Hindlimb muscle (tissue), 1 donor: ENCODE results near the gene RTRAF. TPM values are rescaled to one million over a fixed set of nuclear protein-coding genes. Genes with fewer than 3 reads are reported as not detected.
A peak's percentile ranks its signal among the peaks of the same experiment; 100 is the strongest.

Source experiments
- DNase-seq: peaks from one replicate; pipeline ENCODE4 v3.0.0-alpha.2; 2013
- polyA plus RNA-seq: library from polyadenylated mRNA; unstranded; fragments of 120-200 nt; gene quantifications from one replicate; pipeline ENCODE4 v1.2.1, GENCODE V29; 2013; ENCODE audit not compliant: insufficient read length

RTRAF gene
- polyA plus RNA-seq, 1 donor: 210 TPM

GRCh38 chr14:52021957-52022600, 32.7 kb downstream of the RTRAF start:
- DNase-seq: no peak

DNA sequence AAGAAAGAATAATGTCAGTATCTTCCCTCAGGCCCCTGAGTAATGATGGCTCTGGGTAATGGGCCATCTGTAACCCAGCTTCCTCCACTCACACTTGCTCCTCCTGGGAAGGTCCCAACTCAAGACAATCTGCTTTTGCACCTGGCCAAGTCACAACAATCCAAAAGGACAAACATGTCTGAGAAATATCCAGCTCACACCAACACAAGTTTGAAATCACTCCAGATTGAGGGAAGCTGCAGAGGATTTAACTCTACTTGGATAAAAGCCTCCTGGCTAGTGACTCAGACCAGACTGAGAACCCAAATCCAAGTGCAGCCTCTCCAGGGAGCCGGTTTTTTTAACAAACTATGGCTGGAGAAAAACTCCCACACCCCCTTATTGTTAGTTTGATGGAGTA, 34.2 kb downstream of the RTRAF start:
- DNase-seq: peak; percentile 69

DNA sequence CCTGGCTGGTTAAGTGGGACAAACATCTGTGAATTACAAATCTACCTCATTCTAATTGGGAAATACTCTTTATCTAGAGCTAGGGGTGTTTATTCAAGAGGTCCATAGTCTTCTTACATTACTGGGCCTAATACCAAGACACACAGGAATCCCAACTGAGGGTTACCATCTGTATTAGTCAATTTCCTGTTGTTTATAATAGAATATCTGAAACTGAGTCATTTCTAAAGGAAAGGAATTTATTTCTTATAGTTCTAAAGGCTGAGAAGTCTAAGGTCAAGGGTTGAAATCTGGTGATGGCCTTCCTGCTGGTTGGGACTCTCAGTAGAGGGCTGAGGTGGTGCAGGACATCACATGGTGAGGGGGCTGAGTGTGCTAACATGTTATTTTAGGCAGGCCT, 36.0 kb downstream of the RTRAF start:
- no peak for DNase-seq

GRCh38 chr14:52026017-52026660, 36.8 kb downstream of the RTRAF start:
- no peak for DNase-seq

- DNase-seq: peak; percentile 51
These were observed 37.6 kb downstream of the RTRAF start for GRCh38 chr14:52026901-52027300.

GRCh38 chr14:52029881-52030280, 40.5 kb downstream of the RTRAF start:
- no peak for DNase-seq

DNA sequence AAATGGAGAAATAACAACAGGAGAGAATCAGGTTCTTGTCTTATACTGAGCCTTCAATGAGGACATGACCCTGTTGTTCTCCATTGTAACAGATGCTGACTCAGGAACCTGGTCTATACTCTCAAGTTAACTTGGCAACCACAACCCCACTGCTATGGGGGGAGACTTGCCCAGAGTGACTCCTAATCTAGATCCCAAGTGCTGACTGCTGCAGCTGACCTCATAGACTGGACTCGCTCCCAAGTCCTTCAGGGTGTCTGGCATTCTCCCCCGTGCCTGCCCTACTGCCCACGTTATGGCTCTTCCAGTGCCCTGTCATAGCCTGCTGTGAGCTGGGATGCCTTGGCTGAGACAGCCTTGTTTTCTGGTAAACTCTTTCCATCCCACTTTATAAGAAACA, 42.4 kb downstream of the RTRAF start:
- DNase-seq: no peak

GRCh38 chr14:52032204-52032801, 43.0 kb downstream of the RTRAF start:
- DNase-seq: no peak

DNA sequence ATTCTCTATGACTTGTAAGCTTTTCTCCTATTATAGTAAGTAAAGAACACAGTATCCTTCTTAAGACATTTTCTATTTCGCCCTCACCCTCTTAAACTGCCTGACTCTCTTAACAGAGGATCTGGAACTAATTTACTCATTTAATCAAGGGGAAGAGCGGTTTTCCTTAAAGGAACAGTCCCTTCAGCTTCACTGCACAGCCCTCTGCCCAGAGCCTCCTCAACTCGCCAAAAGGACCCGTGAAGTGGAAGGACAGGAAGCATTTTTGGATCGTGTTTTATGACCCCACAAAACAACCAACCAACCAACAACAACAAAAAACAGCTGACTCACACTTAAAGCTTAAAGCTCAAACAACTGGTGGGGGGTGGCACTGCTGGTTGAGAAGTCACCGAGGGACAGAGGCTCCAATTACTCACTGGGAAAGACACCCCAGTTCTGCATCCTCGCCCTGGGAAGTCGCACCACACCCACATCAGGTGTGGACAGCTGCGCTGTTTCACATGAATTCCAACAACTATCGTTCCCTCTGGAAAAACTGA, 43.8 kb downstream of the RTRAF start:
- DNase-seq: no peak

DNA sequence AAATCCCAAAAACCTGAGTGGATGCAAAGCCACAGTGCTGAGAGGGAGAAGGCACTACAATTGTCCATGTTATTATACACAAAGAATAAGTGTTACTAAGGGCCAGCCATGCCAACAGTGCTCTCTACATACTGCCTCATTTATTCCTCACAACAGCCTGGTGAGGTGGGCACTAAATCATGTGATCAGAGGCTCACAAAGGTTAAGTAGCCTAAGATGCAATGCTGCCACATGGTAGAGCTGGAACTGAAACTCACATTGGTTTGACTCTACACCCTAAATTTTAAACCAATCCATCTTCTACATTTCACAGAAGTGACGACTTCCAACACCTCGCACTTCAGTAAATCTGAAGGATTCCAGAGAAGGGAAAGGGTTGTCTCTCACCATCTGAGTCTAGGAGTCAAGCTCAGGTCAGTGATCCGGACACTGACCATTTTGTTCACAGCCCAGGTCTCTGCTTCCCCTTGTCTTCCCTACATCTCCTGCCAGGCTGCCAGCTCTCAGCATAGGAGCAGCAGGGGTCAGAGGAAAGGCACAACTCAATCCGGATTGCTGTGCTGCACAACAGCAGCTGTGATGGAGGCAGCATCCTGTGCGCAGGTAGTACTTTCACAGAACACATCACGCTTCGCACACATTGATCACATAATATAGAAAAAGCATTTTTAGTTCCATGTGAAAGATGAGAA, 49.9 kb downstream of the RTRAF start:
- DNase-seq: no peak

DNA sequence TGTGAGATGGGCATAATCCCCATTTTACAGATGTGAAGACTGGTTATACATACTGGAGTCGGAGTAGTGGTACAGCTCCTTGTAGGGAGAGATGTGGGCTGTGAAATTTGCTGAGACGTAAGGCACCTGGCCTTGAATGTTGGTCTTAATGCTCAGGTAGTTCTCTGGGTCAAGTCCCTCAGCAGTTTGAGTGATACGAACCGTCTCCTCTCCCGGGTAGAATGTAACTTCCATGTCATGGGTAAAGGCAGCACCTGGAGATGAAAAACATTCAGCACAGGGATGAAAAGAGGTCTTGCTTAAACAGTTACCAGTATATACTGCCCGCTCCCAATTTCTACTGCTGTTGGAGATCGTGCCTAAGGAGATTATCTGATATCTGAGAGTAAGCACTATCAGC, 51.3 kb downstream of the RTRAF start:
- no peak for DNase-seq

DNA sequence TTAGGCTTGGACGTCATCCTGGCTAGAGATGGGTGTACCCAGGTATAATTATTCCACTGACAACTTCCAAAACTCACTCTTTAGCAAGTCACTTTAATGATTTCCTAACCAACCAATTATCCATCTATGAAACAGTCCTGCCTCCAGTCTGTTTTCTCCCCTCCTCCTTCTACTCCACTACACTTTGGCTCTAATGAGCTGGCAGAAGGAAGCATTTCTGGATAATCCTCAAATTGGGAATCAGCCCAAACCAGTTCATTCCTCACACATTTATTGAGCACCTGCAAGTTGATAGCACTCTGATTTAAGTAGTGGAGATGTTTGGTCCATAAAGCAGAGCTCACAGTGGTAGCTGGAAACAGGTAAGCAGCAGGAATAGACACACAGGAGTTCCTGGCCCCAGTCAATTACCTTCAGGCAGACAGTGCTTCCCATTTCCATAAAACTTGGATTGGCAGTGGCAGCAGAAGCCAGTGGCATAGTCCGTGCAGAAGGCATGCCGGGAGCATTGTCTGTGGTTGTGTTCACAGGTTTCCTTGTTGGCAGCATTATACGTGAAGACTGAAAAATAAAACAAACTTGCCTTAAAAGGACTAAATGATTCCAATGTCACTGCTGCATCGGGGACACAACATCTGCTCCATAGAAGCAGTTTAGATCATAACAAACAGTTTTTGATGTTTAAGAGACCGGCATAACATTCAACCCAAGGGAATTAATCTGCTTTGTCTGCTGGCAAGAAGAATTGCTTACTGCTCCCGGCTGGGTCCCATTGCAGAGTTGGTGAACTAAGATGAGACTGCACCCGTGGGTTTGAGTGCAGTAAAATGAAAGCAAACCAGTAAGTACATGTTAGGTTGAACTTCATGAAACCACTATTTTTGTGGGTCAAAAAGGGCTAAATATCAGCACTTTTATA, 53.3 kb downstream of the RTRAF start:
- no peak for DNase-seq

DNA sequence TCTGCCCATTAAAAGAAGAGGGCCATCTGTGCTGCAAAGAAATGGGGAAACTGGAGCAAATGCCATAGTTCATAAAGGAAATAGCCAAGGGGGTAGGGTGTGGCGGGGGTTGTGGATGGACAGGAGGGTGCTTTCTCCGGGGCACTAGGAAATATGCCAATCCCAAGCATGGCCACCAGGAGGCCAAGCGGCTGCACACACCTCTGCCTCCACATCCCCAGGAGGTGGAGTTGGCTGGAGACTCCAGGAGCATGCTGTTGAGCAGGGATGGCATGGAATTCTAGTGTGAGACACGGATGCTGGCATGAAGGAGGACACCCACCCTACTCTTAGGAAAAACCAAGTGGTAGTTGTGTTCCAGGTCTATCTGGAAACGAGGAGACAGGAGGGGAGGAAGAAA, 54.3 kb downstream of the RTRAF start:
- DNase-seq: no peak

- DNase-seq: no peak
These were observed 55.6 kb downstream of the RTRAF start for GRCh38 chr14:52044791-52045522.

DNA sequence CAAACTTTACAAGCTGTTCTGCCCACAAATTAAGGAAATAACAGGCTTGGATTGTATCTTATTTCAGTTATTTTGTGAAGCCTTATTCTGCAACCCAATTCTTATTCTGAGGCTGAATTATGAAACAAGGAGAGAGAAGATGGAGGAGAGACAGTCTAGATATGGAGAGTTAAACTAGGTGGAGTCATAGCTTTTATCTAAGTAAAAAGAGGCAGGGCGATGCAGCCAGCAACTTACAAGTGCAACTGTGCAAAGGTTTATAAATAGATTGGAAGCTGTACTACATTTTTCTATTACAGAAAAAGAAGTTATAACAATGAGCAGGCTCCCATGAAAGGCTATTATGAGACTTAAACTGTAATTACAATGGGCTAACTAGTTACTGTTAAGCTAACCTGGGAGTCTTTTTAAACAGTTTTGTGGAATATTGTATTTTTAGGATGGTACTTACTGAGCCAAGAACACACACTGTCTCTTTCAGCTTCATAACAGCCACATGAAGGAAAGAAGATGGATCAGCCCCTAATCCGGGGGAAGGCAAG, 57.1 kb downstream of the RTRAF start:
- no peak for DNase-seq

DNA sequence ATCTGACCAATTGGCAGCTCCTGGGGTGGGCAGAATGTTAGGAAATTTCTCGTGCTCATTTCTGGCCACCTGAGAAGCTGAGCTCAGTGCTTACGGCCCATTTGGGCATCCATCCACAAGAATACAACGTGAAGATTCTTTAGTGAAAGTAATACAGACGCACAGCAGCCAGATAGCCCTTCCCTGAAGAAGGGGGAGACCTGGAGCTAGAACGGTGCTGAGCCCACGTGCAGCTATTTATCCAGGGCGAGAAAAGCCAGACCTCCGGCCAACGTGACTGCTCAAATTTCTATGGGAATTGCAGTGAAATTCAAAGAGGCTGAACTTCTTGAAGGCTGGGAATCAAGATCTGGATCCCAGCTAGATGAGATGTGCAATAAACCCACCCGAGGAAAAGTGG, 58.8 kb downstream of the RTRAF start:
- DNase-seq: no peak

- DNase-seq: no peak
These were observed 59.4 kb downstream of the RTRAF start for GRCh38 chr14:52048641-52049204.

DNA sequence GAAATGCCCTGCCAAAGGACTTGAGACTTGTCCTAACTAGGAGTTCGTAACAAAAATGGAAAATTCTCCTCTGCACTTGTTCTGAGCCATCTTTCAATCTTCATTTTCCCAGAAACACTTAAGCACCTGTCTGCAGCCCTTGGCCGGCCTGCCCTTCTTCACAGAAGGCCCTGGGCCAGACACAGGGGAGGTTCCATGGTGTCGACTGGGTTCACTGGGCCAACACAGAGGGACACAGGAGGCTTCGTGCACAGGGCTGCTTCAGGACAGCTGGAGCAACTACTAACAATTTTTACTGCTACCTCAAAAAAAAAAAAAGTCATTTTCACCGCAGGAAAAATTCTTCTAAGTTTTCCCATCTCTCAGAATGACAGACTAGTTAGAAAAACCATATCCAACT, 59.9 kb downstream of the RTRAF start:
- no peak for DNase-seq

- no peak for DNase-seq
These were observed 60.6 kb downstream of the RTRAF start for GRCh38 chr14:52049721-52050588.

- no peak for DNase-seq
These were observed 61.9 kb downstream of the RTRAF start for GRCh38 chr14:52051251-52051650.
